AG10803 (cell line): ENCODE data around the gene SAG.

Experiments
- DNase-seq: peaks from one replicate; pipeline ENCODE4 v3.0.0; 2010; ENCODE audit warnings: low read depth
- H3K4me3 ChIP-seq: 2 replicates; pipeline ENCODE4 v1.5.1; 2011; ENCODE audit warnings: mild to moderate bottlenecking, low read length, control low read depth
- TF ChIP-seq, protein P1 (sequence below): conservative IDR thresholded peaks from 2 replicates; pipeline ENCODE4 v1.5.1; 2011; ENCODE audit warnings: mild to moderate bottlenecking, low read length, control low read depth, inconsistent platforms

The SAG gene

DNA sequence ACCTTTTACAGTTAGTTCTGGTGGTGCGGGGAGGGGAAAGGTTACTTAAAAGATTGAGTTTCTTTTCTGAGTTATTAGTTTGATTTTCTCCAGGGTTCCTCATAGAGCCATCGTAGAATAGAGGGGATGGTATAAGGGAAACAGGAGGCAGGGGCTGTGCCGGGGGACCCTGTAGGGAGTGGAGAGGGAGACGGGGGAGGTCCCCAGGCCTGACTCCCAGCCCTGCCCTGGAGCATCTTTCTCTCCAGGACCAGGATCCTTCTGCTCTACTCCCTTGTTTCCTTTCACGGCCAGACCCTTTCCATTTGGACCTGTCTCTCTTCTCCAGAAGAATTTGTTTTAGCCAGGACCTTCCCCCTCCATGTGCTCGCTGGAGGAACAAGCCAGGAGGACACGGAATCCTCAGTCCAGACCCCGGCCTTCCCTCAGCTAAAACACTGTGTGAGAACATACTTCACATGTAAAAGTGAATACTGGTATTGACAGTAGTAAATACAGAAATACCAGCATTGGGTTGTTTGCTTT, 82.0 kb downstream of the SAG start:
- H3K4me3 ChIP-seq = no peak overlapping the region
- DNase-seq = no peak
- TF ChIP-seq, protein P1, sequence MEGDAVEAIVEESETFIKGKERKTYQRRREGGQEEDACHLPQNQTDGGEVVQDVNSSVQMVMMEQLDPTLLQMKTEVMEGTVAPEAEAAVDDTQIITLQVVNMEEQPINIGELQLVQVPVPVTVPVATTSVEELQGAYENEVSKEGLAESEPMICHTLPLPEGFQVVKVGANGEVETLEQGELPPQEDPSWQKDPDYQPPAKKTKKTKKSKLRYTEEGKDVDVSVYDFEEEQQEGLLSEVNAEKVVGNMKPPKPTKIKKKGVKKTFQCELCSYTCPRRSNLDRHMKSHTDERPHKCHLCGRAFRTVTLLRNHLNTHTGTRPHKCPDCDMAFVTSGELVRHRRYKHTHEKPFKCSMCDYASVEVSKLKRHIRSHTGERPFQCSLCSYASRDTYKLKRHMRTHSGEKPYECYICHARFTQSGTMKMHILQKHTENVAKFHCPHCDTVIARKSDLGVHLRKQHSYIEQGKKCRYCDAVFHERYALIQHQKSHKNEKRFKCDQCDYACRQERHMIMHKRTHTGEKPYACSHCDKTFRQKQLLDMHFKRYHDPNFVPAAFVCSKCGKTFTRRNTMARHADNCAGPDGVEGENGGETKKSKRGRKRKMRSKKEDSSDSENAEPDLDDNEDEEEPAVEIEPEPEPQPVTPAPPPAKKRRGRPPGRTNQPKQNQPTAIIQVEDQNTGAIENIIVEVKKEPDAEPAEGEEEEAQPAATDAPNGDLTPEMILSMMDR = no peak

DNA sequence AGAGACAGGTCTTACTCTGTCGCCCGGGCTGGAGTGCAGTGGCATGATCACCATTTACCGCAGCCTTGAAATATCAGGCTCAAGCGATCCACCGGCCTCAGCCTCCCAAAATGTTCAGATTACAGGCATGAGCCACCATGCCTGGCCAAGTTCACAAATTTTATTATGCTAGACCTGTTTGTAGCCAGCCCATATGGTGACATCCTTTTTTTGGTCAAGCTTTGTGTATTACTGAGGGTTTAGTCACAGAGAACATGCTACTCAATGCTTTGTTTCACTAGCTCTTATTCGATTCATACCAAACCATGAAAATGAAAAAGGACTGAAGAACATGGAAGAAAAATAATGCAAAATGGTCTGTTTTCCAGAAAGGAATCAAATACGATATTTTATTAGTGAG, 88.1 kb downstream of the SAG start:
- no peak overlapping the region for H3K4me3 ChIP-seq
- TF ChIP-seq, protein P1 = no peak
- DNase-seq = no peak
